Skin epidermis (tissue), 12 donors: ENCODE results near the gene ZNF549.
"Not testable (repeated sequence)": the region's sequence is repeated elsewhere in the genome, so short reads cannot be mapped to it uniquely, and the experiment has no call there.

Experiments
- H3K27ac ChIP-seq, 21 experiments: fragments of 200-600 bp; sonication (generic) in 11 of 21; one replicate each; pipeline ENCODE4 v1.5.0; 2020; ENCODE audit warnings: mild to moderate bottlenecking in 3 of 21, inconsistent platforms in 2 of 21, moderate library complexity in 2 of 21
- H3K4me3 ChIP-seq, 7 experiments: fragments of 200-600 bp; sonication (generic) in 2 of 7; one replicate each; pipeline ENCODE4 v1.5.0; 2020; ENCODE audit warnings: inconsistent platforms in 2 of 7, mild to moderate bottlenecking in 2 of 7, moderate library complexity in 1 of 7

ZNF549 gene

DNA sequence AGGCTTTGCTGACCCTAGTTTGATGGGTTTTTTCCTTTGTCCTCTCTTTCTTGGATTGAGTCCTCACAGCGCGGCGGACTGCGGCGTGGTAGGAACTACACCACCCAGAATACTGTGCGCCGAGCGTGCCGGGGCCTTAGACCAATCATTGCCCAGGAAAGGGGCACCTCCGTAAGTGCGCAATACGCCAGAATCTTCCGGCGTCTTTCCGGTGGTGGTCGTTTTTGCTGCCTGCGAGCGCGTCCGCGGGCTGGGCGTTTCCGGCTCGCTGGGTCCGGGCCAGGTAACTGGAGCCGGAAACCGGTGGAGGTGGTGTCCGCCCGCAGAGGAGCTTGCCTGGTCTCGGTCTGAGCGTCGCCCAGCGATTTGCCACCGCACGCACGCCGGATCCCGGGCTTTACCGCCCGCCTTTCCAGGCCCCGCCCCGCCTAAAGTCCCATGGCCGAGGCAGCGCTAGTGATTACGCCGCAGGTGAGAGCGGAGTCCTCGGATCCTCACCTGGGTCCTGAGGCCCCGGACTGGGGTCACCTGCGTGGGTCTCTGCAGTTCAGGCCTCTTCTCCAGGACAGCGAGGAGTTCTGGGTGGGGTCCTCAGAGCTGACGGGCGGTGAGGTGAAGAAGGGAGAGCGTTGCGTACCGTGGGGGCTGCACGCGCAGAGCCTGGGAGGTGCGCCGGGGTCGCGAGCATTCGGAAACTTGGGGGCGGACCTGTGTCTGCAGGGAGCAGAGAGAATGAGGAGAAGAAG is at the start of gene ZNF549:
ZNF549 (plus strand) TSS at position 221 of the 746 bp plus-strand sequence; CDS start at position 439, 218 bp downstream.
- Histone ChIP-seq H3K27ac (peak within 1 kb of the TSS; percentile 37 to 90 (median 81)), H3K4me3 (peak within 1 kb of the TSS; percentile 55 to 80 (median 70))

DNA sequence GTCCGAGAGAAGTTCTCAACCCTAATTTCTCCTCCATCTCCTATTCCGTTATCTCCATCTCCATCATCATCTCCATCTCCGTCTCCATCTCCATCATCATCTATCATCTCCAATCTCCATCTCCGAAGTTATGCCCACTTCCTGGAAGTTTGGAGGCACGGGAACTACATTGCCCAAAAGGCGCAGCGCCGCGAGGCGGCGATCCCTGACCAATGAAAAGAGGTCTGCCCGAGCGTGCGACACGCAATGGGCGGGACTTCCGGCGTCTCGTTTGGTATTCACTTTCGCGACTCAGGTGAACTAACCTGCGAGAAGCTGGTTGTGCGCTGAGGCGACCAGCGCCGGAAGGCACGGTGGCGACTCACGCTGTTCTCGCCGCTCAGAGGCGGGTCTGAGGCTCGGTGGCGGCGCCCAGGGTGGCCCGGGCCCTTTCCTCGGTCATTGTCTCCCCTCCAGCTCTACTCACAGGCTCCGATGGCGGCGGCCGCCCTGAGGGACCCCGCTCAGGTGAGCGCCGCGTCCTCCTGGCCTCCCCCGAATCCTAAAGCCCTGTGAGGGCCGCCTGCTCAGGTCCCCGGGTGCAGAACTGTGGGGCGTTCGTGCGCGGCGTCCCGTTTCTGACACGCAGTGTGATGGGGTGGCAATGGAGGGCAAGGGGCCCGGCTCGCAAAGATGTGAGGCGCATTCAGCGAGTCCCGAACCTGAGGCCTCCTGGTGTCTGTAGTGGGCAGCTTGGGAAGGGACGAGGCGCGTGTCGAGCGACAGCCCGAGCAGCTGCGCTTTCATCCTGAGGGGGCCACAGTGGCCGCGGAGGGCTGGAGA is 39.5 kb upstream of the ZNF549 start, which contains the start of gene ZNF419:
ZNF419 (plus strand) TSS at position 274 of the 822 bp plus-strand sequence; CDS start at position 475, 201 bp downstream.
- Histone ChIP-seq H3K4me3 (peak within 1 kb of the TSS; percentile 80 to 95 (median 92)), H3K27ac (peak within 1 kb of the TSS; percentile 48 to 93 (median 86))

DNA sequence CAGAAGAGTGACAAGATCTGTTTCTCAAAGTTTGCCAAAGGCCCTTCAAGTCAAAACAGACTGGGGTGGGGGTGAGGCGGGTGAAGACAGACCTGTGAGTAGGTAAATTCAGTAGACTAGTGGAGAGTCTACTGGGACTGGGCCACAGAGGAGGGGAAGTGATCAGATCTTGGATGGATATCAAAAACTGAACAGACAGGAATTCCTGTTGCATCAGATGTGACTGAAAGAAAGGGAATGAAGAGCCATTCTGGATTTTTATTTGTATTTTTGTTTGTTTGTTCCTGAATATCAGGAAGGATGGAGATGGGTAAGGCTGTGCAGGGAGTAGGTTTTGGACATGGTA is 38.9 kb upstream of the ZNF549 start:
- not testable (repeated sequence) for H3K27ac ChIP-seq
- peak overlapping the region in 3 of 7 experiments; percentile 80 to 95 (median 94) for H3K4me3 ChIP-seq

DNA sequence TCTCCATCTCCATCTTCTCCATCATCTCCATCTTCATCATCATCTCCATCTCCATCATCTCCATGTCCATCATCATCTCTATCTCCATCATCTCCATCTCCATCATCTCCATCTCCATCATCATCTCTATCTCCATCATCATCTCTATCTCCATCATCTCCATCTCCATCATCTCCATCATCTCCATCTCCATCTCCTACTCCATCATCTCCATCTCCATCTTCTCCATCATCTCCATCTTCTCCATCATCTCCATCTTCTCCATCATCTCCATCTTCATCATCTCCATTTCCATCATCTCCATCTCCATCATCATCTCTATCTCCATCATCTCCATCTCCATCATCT is 27.9 kb upstream of the ZNF549 start:
- H3K4me3 ChIP-seq, H3K27ac ChIP-seq: not testable (repeated sequence)

DNA sequence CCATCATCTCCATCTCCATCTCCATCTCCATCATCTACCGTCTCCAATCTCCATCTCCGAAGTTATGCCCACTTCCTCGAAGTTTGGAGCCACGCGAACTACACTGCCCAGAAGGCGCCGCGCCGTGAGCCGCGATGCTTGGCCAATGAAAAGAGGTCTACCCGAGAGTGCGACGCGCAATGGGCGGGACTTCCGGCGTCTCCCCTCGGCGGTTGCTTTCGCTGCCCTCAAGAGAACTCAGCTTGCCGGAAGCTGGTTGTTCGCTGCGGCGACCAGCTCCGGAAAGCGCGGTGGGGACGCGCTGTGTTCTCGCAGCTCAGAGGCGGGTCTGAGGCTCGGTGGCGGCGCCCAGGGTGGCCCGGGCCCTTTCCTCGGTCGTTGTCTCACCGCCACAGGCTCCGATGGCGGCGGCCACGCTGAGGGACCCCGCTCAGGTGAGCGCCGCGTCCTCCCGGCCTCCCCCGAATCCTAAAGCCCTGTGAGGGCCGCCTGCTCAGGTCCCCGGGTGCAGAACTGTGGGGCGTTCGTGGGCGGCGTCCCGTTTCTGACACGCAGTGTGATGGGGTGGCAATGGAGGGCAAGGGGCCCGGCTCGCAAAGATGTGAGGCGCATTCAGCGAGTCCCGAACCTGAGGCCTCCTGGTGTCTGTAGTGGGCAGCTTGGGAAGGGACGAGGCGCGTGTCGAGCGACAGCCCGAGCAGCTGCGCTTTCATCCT is 27.3 kb upstream of the ZNF549 start, which contains the start of gene ZNF773:
ZNF773 (plus strand) TSS at position 259 of the 716 bp plus-strand sequence; CDS start at position 402, 143 bp downstream.
- H3K27ac ChIP-seq = peak within 1 kb of the TSS; percentile 67 to 98 (median 90)
- H3K4me3 ChIP-seq = peak within 1 kb of the TSS; percentile 55 to 89 (median 73)

DNA sequence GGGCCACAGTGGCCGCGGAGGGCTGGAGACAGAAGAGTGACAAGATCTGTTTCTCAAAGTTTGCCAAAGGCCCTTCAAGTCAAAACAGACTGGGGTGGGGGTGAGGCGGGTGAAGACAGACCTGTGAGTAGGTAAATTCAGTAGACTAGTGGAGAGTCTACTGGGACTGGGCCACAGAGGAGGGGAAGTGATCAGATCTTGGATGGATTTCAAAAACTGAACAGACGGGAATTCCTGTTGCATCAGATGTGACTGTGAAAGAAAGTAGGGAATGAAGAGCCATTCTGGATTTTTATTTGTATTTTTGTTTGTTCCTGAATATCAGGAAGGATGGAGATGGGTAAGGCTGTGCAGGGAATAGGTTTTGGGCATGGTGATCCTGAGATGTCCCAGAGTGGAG is 26.8 kb upstream of the ZNF549 start:
- Histone ChIP-seq H3K4me3 (peak overlapping the region; percentile 55 to 89 (median 73)), H3K27ac (peak overlapping the region in 2 of 21 experiments; percentile 87 to 94)

DNA sequence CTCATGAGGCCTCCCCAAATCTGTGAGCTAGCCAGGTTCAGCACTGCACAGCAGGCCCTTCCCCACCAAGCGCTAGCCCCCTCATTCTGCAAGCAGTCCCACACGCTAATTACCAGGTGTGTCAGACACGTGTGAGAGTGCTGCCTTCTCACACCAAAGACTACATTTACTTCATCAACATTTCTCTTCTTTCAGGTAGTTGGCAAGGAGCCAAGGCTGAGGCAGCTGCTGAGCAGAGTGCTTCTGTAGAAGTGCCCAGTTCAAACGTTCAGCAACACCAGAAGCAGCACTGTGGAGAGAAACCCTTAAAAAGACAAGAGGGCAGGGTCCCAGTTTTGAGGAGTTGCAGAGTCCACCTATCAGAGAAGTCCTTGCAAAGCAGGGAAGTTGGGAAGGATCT is 21.0 kb upstream of the ZNF549 start:
- no peak overlapping the region for H3K4me3 ChIP-seq
- no peak overlapping the region for H3K27ac ChIP-seq

DNA sequence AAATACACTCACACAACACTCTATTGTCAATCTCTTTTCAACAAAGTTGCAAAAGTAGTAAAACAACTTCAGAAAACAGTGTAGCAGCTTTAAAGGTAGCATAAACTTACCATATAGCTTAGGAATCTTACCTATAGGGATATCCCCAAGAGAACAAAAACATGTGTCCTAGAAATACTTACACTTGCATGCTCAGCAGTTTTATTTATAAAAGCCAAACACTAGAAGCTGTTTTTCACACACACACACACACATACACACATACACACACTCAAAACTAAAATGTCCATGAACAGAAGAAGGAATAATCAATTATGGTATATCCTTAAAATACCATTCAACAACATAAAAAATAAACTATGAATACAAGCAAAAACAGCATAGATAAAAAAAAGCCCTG is 15.7 kb upstream of the ZNF549 start:
- H3K27ac ChIP-seq = no peak overlapping the region
- no peak overlapping the region for H3K4me3 ChIP-seq

DNA sequence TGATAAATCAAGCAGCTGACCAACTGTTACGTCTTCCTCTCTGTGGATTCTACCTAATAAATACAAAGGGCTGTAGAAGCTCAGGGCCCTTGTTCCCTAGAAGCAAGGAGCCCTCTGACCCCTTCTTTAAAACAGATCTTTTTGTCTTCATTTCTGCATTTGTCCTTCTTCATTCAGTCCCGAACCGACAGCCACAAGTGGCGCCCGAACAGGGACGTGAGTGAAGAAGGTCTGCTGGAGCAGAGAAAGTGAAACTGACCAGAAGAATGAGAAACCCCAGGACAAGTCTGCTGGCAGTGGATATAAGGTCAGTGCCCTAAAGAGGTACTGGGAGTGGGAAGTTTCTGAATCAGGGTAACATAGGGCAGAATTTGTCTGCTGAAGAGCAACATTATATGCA is 14.3 kb upstream of the ZNF549 start:
- H3K4me3 ChIP-seq = no peak overlapping the region

DNA sequence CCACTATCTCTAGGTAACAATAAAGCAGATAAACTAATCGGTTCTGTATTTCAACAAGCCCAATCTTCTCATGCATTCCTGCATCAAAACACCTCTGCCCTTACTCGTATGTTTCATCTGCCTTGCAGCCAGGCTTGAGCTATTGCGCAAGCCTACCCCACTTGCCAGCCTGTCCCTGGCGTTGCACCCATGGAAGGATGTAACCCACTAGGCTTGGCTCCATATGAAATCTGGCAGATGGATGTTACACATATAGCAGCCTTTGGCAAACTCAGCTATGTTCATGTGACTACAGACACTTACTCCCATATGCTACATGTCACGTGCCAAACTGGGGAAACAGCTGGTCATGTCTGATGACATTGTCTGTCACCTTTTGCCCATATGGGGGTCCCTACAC is 11.9 kb upstream of the ZNF549 start:
- H3K4me3 ChIP-seq = no peak overlapping the region
- H3K27ac ChIP-seq = no peak overlapping the region

More for the DNA sequence above, 14.3 kb upstream of the ZNF549 start:
- H3K27ac ChIP-seq = no peak overlapping the region

DNA sequence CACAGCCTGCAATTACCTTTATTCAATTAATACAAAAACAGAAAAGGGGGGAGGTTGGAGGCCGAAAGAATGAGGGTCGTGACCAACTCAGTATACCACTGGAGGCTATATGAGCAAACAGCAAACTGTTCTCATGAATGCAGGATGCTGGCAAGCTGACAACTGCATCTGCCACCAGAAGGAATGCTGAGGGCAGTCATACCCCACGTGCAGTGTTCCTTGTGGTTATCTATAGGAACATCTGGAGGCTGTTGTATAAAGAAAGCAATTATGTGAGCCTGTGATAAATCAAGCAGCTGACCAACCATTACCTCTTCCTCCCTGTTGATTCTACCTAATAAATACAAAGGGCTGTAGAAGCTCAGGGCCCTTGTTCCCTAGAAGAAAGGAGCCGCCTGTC is 9.1 kb upstream of the ZNF549 start:
- not testable (repeated sequence) for H3K27ac ChIP-seq, H3K4me3 ChIP-seq

DNA sequence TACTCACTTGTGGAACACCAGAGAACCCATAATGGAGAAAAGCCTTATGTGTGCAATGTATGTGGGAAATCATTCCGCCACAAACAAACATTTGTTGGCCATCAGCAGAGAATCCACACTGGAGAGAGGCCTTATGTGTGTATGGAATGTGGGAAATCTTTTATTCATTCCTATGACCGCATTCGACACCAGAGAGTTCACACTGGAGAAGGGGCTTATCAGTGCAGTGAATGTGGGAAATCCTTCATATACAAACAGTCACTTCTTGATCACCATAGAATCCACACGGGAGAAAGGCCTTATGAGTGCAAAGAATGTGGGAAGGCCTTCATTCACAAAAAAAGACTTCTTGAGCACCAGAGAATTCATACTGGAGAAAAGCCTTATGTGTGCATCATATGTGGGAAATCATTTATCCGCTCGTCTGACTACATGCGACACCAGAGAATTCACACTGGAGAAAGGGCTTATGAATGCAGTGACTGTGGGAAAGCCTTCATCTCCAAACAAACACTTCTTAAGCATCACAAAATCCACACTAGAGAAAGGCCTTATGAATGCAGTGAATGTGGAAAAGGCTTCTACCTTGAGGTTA is 10.9 kb downstream of the ZNF549 start:
- H3K4me3 ChIP-seq = no peak overlapping the region
- no peak overlapping the region for H3K27ac ChIP-seq

DNA sequence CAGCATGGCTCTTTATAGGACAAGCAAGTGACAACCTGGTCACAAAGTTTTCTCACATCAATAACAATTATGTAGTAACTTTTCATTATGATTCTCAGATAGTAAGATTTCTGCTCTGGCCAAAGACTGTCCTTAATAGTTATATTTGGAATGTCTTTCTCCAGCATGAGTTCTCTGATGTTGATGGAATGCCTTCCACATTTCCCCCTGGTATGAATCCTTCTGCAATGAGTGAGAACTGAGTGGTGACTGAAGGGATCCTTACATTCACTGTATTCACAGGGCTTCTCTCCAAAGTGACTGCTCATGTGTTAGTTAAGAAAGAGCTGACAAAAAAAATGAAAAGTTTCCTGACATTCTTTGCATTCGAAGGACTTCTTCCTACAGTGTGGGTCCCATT is 19.4 kb downstream of the ZNF549 start:
- H3K4me3 ChIP-seq = no peak overlapping the region
- no peak overlapping the region for H3K27ac ChIP-seq

DNA sequence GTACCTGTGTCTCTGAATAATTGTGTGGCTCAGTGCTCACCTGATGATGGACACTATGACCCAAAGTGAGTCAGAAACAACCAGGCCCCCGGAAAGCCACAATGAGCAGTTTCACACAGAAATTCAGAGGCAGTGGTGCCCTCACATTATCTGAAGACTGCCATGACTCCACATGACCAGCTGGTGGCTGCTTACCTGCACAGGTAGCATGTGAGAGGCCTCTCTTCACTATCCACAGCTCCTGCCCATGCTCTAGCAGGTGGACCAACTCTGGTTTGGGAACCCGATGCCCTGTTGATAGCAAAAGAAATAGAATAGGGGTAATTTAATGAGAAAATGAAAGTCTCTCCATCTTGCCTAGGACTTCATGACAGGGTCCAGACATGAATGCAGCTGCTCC is 25.3 kb downstream of the ZNF549 start:
- no peak overlapping the region for H3K27ac ChIP-seq
- no peak overlapping the region for H3K4me3 ChIP-seq

DNA sequence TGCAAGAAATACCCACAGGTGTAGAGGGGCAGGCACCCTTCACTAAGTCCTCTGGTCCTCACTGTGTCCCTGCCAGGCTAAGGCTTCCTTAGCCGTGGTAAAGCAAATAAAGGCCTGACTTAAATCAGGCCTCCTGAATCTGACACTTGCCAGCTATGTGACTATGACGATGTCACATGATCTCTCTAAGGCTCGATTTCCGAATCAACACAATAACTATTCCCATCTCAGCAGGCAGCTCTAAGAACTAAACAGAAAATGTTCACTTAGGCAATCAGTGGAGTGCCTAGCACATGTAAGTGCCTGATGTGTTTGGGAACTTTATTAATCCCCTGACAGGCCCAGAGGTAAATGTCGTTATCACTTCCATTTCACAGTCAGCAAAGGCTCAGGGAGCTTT is 30.5 kb downstream of the ZNF549 start:
- no peak overlapping the region for H3K4me3 ChIP-seq
- no peak overlapping the region for H3K27ac ChIP-seq

DNA sequence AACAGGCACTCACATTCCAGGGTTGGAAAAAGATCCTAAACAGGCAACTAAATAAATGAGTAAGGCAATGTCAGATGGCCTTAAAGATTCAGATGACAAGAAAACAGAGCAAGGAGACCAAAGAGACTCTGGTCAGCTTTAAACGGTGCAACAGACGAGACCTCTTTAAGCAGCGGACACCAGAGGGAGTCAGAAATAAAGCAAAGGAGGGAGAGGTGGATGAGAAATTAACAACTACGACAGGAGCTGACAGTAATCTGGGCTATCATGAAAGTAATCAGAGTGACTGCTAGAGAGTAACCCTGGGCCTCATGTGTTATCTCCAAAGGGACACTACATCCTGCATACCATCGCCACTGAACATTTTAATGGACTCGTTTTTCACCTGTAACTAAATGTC is 31.4 kb downstream of the ZNF549 start:
- Histone ChIP-seq H3K4me3 (peak overlapping the region; percentile 57 to 95 (median 85)), H3K27ac (peak overlapping the region in 3 of 21 experiments; percentile 72 to 91 (median 87))

DNA sequence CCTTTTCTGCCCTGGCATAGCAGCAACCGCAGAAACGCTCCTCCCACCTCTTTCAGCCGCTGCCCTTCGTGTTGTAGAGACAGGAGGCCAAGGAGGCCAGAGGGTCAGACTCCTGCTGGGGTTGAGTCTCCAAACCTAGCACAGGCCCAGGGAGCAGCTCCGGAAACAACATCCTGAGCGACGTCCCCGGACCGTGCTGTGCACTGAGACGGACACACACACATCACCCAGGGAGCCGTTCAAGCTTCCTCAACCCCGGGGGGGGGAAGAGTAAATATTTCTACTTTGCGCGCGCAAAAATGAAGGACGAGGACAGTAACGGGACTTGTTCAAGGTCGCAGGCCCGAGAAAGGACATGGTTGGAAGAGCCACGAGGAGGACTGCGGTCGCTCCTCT is 31.9 kb downstream of the ZNF549 start:
- Histone ChIP-seq H3K4me3 (peak overlapping the region; percentile 57 to 95 (median 85)), H3K27ac (peak overlapping the region in 18 of 21 experiments; percentile 23 to 91 (median 72))

DNA sequence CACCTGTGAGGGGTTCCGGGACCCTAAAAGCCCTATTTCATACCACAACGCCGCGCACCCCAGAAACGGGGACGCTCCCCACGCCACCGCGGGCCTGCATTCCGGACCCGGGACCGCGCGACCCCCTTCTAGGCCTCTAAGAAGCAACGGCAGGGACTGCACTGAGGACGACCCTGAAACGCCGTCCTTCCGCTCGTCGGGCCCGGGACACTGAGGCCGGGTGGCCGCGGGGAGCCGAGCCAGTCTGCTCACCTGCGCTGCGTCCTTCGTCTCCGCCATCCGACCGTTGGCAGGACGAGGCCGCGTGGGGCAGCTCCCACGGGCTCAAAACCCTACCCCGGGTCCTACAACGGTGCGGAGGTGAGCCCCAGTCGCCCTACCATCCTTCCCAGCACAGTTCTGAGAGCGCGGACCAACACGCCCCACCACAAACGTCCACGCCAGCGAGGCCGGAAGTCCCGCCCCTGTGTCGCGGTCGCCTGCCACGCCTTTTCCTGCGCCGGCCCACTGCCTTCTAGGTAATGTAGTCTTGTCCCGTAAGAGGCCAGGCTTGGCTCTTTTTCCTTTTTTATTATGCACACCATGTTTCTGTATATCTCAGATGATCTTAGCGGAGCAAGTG is 32.4 kb downstream of the ZNF549 start, which contains the start of gene ZNF550:
ZNF550 (minus strand) TSS at position 460 of the 622 bp plus-strand sequence; CDS start at position 279, 181 bp downstream.
- peak within 1 kb of the TSS; percentile 14 to 91 (median 72) for H3K27ac ChIP-seq

DNA sequence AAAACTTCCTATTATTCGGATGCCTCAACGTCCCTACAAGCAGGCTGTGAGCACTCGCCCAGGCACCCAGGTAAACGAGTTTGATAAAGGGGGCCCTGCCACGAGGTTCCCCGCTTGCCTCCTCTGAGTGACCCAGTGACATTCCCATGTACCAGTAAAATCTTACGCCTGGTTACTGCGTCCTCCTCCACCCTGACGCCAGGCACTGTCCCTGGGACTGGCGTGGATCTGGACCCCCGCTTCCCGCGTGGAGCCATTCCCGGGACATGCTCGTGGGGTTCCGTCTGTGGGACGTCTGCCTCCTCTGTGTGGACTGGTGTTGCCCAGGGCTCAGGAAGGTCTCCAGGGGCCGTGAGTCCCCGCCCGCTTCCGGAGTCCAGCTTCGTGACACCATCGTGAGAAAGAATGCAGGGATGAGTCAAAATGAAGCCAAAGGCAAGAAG is 32.9 kb downstream of the ZNF549 start:
- peak overlapping the region; percentile 57 to 95 (median 85) for H3K4me3 ChIP-seq
- peak overlapping the region in 17 of 21 experiments; percentile 14 to 91 (median 72) for H3K27ac ChIP-seq

More for the DNA sequence above, 32.4 kb downstream of the ZNF549 start, which contains the start of gene ZNF550:
- H3K4me3 ChIP-seq = peak within 1 kb of the TSS; percentile 57 to 95 (median 85)
